Measurements from ENCODE around the gene OR10A6.
A peak's percentile ranks its signal among the peaks of the same experiment; 100 is the strongest.

OR10A6 gene

GRCh38 chr11:7941146-7941545, 10.1 kb upstream of the OR10A6 start:
- Histone ChIP-seq H3K9me3 (ENCODE audit: insufficient read depth, low read depth, low read length) (peaks cover 6% of the 10 kb centered on the region), H4K12ac (ENCODE audit: low read depth, low read length) (no peak overlapping the region), H2BK120ac (ENCODE audit: insufficient read depth, low read length, poor library complexity) (no peak overlapping the region), H4K91ac (ENCODE audit: low read depth, low read length) (no peak overlapping the region), H4K8ac (ENCODE audit: low read depth, low read length) (no peak overlapping the region), H3K4ac (ENCODE audit: low read depth, low read length) (no peak overlapping the region), H3K36me3 (ENCODE audit: control insufficient read depth in 1 of 2, insufficient read depth in 2 of 2, low read length in 2 of 2) (no peaks in the 10 kb centered on the region), H3K4me2 (ENCODE audit: low read length) (no peak overlapping the region), H3K4me1 (ENCODE audit: control insufficient read depth in 1 of 2, insufficient read depth in 2 of 2, low read length in 2 of 2) (no peaks in the 10 kb centered on the region), H2AFZ (ENCODE audit: insufficient read depth, low read length, poor library complexity) (no peak overlapping the region), H3K79me2 (ENCODE audit: control insufficient read depth, insufficient read depth, low read length, poor library complexity) (no peaks in the 10 kb centered on the region), H3K79me1 (ENCODE audit: low read length) (no peaks in the 10 kb centered on the region), H2BK12ac (ENCODE audit: low read length) (no peak overlapping the region), H3K4me3 (ENCODE audit: low read depth, low read length) (no peak overlapping the region), H3K27ac (ENCODE audit: low read depth, low read length) (no peak overlapping the region), H3K23ac (ENCODE audit: low read length) (no peak overlapping the region), H3K27me3 (ENCODE audit: insufficient read depth, low read length) (no peaks in the 10 kb centered on the region), H3K14ac (ENCODE audit: low read length) (no peak overlapping the region), H2BK5ac (ENCODE audit: low read depth, low read length, poor library complexity) (no peak overlapping the region), H3K9ac (ENCODE audit: low read length) (no peak overlapping the region), H3K18ac (ENCODE audit: low read length) (no peak overlapping the region), H2AK5ac (ENCODE audit: low read length) (no peak overlapping the region)
- WGBS (ENCODE audit: extremely low coverage, insufficient coverage, insufficient read length) = no CpG with 5 or more reads among the region's 5 CpGs
- DNase-seq = no peak

GRCh38 chr11:7936615-7937014, 5.5 kb upstream of the OR10A6 start:
- Histone ChIP-seq H2BK120ac (ENCODE audit: insufficient read depth, low read length, poor library complexity) (no peak overlapping the region), H3K4me2 (ENCODE audit: low read length) (no peak overlapping the region), H2AK5ac (ENCODE audit: low read length) (no peak overlapping the region), H2BK12ac (ENCODE audit: low read length) (no peak overlapping the region), H4K91ac (ENCODE audit: low read depth, low read length) (no peak overlapping the region), H2AFZ (ENCODE audit: insufficient read depth, low read length, poor library complexity) (no peak overlapping the region), H3K27ac (ENCODE audit: low read depth, low read length) (no peak overlapping the region), H2BK5ac (ENCODE audit: low read depth, low read length, poor library complexity) (no peak overlapping the region), H3K4ac (ENCODE audit: low read depth, low read length) (no peak overlapping the region), H3K9me3 (ENCODE audit: insufficient read depth, low read depth, low read length) (no peaks in the 10 kb centered on the region), H3K36me3 (ENCODE audit: control insufficient read depth in 1 of 2, insufficient read depth in 2 of 2, low read length in 2 of 2) (no peaks in the 10 kb centered on the region), H3K23ac (ENCODE audit: low read length) (no peak overlapping the region), H3K4me3 (ENCODE audit: low read depth, low read length) (no peak overlapping the region), H4K8ac (ENCODE audit: low read depth, low read length) (no peak overlapping the region), H3K79me1 (ENCODE audit: low read length) (no peaks in the 10 kb centered on the region), H3K18ac (ENCODE audit: low read length) (no peak overlapping the region), H3K14ac (ENCODE audit: low read length) (no peak overlapping the region), H3K27me3 (ENCODE audit: insufficient read depth, low read length) (no peaks in the 10 kb centered on the region), H3K4me1 (ENCODE audit: control insufficient read depth in 1 of 2, insufficient read depth in 2 of 2, low read length in 2 of 2) (no peaks in the 10 kb centered on the region), H3K79me2 (ENCODE audit: control insufficient read depth, insufficient read depth, low read length, poor library complexity) (no peaks in the 10 kb centered on the region), H3K9ac (ENCODE audit: low read length) (no peak overlapping the region), H4K12ac (ENCODE audit: low read depth, low read length) (no peak overlapping the region)
- WGBS (ENCODE audit: extremely low coverage, insufficient coverage, insufficient read length) = no CpG with 5 or more reads among the region's 1 CpG
- DNase-seq = no peak

DNA sequence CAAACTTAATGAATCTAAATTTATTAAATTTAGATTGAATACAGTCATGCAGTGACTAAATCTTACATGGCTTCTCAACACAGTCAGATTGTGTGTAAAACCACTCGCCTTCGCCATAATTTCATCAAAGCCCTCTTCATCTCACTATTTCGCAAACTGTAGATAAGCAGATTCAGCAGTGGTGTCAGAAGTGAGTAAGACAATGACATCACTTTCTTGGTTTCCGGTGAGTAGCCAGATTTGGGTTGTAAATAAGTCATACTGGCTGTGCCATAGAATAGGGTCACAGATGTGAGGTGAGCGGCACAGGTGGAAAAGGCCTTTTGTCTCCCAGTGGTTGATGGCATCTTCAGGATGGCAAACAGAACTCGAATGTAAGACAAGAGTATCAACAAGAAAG, 3.4 kb downstream of the OR10A6 start:
- peaks cover 1% of the 10 kb centered on the region for H3K9me3 ChIP-seq (ENCODE audit: insufficient read depth, low read depth, low read length)
- H3K79me1 ChIP-seq (ENCODE audit: low read length) = no peaks in the 10 kb centered on the region
- no CpG with 5 or more reads among the region's 6 CpGs for WGBS (ENCODE audit: extremely low coverage, insufficient coverage, insufficient read length)
- no peak overlapping the region for H2BK120ac ChIP-seq (ENCODE audit: insufficient read depth, low read length, poor library complexity)
- H3K23ac ChIP-seq (ENCODE audit: low read length) = no peak overlapping the region
- H3K36me3 ChIP-seq (ENCODE audit: control insufficient read depth in 1 of 2, insufficient read depth in 2 of 2, low read length in 2 of 2) = no peaks in the 10 kb centered on the region
- no peak overlapping the region for H4K91ac ChIP-seq (ENCODE audit: low read depth, low read length)
- H2BK5ac ChIP-seq (ENCODE audit: low read depth, low read length, poor library complexity) = no peak overlapping the region
- no peak overlapping the region for H4K12ac ChIP-seq (ENCODE audit: low read depth, low read length)
- H3K4ac ChIP-seq (ENCODE audit: low read depth, low read length) = no peak overlapping the region
- no peak overlapping the region for H4K8ac ChIP-seq (ENCODE audit: low read depth, low read length)
- no peak overlapping the region for H3K18ac ChIP-seq (ENCODE audit: low read length)
- H3K9ac ChIP-seq (ENCODE audit: low read length) = no peak overlapping the region
- H3K4me3 ChIP-seq (ENCODE audit: low read depth, low read length) = no peak overlapping the region
- no peaks in the 10 kb centered on the region for H3K27me3 ChIP-seq (ENCODE audit: insufficient read depth, low read length)
- H2AK5ac ChIP-seq (ENCODE audit: low read length) = no peak overlapping the region
- peak in 1 of 2 donors; percentile 22 for DNase-seq
- H3K27ac ChIP-seq (ENCODE audit: low read depth, low read length) = no peak overlapping the region
- no peaks in the 10 kb centered on the region for H3K79me2 ChIP-seq (ENCODE audit: control insufficient read depth, insufficient read depth, low read length, poor library complexity)
- no peak overlapping the region for H3K4me2 ChIP-seq (ENCODE audit: low read length)
- H3K14ac ChIP-seq (ENCODE audit: low read length) = no peak overlapping the region
- H3K4me1 ChIP-seq (ENCODE audit: control insufficient read depth in 1 of 2, insufficient read depth in 2 of 2, low read length in 2 of 2) = no peaks in the 10 kb centered on the region
- H2BK12ac ChIP-seq (ENCODE audit: low read length) = no peak overlapping the region
- no peak overlapping the region for H2AFZ ChIP-seq (ENCODE audit: insufficient read depth, low read length, poor library complexity)

- H3K27ac ChIP-seq (ENCODE audit: low read depth, low read length) = no peak overlapping the region
- H4K12ac ChIP-seq (ENCODE audit: low read depth, low read length) = no peak overlapping the region
- H3K4me2 ChIP-seq (ENCODE audit: low read length) = no peak overlapping the region
- H2BK5ac ChIP-seq (ENCODE audit: low read depth, low read length, poor library complexity) = no peak overlapping the region
- no peak overlapping the region for H3K4ac ChIP-seq (ENCODE audit: low read depth, low read length)
- H3K4me3 ChIP-seq (ENCODE audit: low read depth, low read length) = no peak overlapping the region
- no peak overlapping the region for H3K9ac ChIP-seq (ENCODE audit: low read length)
- H3K27me3 ChIP-seq (ENCODE audit: insufficient read depth, low read length) = no peaks in the 10 kb centered on the region
- no peak for DNase-seq
- H2BK120ac ChIP-seq (ENCODE audit: insufficient read depth, low read length, poor library complexity) = no peak overlapping the region
- H3K18ac ChIP-seq (ENCODE audit: low read length) = no peak overlapping the region
- H3K14ac ChIP-seq (ENCODE audit: low read length) = no peak overlapping the region
- no peaks in the 10 kb centered on the region for H3K79me2 ChIP-seq (ENCODE audit: control insufficient read depth, insufficient read depth, low read length, poor library complexity)
- H4K8ac ChIP-seq (ENCODE audit: low read depth, low read length) = no peak overlapping the region
- no peaks in the 10 kb centered on the region for H3K36me3 ChIP-seq (ENCODE audit: control insufficient read depth in 1 of 2, insufficient read depth in 2 of 2, low read length in 2 of 2)
- H2AK5ac ChIP-seq (ENCODE audit: low read length) = no peak overlapping the region
- WGBS (ENCODE audit: extremely low coverage, insufficient coverage, insufficient read length) = no CpG with 5 or more reads among the region's 2 CpGs
- no peaks in the 10 kb centered on the region for H3K79me1 ChIP-seq (ENCODE audit: low read length)
- H2BK12ac ChIP-seq (ENCODE audit: low read length) = no peak overlapping the region
- no peaks in the 10 kb centered on the region for H3K9me3 ChIP-seq (ENCODE audit: insufficient read depth, low read depth, low read length)
- H3K4me1 ChIP-seq (ENCODE audit: control insufficient read depth in 1 of 2, insufficient read depth in 2 of 2, low read length in 2 of 2) = no peaks in the 10 kb centered on the region
- H3K23ac ChIP-seq (ENCODE audit: low read length) = no peak overlapping the region
- no peak overlapping the region for H4K91ac ChIP-seq (ENCODE audit: low read depth, low read length)
- H2AFZ ChIP-seq (ENCODE audit: insufficient read depth, low read length, poor library complexity) = no peak overlapping the region
Measured at GRCh38 chr11:7924536-7924935, 6.5 kb downstream of the OR10A6 start.
